ENCODE results near the gene CNTFR. TPM values are rescaled to one million over a fixed set of nuclear protein-coding genes. Genes with fewer than 3 reads are reported as not detected.

Gene CNTFR
- total RNA-seq, 2 experiments from 2014 or later: not detected

DNA sequence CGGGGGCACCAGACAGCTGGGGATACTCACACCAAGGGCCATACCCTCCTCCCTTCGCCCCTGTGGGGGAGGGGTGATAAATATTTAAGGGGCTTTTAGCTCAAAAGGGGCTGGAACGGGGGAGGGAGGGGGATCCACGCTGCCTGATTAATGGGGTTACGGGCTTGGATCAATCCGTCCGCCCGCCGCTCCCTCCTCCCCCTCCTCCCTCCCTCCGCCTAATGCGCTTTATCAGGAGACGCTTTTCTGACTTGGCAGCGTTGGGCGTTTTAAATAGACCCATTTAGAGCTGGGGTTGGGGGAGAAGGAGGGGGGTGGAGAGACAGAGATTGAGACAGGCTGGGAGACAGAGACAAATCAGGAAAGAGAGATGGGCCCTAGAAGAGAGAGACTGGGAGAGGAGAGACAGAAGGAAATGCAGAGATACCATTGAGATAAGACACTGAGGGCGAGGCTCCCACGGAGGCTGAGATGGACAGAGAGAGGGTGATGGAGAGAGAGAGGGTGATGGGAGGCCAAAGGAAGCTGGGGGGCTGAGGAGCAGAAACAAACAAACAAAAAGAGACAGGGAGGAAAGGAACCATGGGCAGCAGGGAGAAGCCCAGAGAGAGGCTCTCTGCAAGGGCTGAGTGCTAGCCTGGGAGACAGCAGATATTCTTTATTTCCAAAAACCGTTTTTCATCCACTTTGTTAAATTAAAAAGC, 10.3 kb downstream of the CNTFR start:
- Mint-ChIP-seq H3K4me3 (no peak overlapping the region), H3K27ac (no peak overlapping the region), H3K4me1 (ENCODE audit: low read depth) (peaks cover 6% of the 10 kb centered on the region), H3K27me3 (peaks cover 49% of the 10 kb centered on the region), H3K9me3 (no peaks in the 10 kb centered on the region), H3K36me3 (ENCODE audit: low read depth) (no peaks in the 10 kb centered on the region)
- ChIA-PET POLR2A (interaction anchor here (0.8 kb wide), 1 partner anchor 204 kb away, joined by 4 read pairs; no protein-coding TSS in a partner anchor), CTCF (interaction anchor here (0.6 to 4.9 kb wide), 7 partner anchors 12 to 187 kb away, joined by 3 to 22 read pairs (median 6); partner anchors contain the start of gene SIGMAR1)
- intact Hi-C loops (cut with micrococcal nuclease): no loop called here
- ATAC-seq (no peak), DNase-seq (no peak)
- TF ChIP-seq, protein P1, sequence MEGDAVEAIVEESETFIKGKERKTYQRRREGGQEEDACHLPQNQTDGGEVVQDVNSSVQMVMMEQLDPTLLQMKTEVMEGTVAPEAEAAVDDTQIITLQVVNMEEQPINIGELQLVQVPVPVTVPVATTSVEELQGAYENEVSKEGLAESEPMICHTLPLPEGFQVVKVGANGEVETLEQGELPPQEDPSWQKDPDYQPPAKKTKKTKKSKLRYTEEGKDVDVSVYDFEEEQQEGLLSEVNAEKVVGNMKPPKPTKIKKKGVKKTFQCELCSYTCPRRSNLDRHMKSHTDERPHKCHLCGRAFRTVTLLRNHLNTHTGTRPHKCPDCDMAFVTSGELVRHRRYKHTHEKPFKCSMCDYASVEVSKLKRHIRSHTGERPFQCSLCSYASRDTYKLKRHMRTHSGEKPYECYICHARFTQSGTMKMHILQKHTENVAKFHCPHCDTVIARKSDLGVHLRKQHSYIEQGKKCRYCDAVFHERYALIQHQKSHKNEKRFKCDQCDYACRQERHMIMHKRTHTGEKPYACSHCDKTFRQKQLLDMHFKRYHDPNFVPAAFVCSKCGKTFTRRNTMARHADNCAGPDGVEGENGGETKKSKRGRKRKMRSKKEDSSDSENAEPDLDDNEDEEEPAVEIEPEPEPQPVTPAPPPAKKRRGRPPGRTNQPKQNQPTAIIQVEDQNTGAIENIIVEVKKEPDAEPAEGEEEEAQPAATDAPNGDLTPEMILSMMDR (IDR thresholded peaks at IDR 0.05): no peak

DNA sequence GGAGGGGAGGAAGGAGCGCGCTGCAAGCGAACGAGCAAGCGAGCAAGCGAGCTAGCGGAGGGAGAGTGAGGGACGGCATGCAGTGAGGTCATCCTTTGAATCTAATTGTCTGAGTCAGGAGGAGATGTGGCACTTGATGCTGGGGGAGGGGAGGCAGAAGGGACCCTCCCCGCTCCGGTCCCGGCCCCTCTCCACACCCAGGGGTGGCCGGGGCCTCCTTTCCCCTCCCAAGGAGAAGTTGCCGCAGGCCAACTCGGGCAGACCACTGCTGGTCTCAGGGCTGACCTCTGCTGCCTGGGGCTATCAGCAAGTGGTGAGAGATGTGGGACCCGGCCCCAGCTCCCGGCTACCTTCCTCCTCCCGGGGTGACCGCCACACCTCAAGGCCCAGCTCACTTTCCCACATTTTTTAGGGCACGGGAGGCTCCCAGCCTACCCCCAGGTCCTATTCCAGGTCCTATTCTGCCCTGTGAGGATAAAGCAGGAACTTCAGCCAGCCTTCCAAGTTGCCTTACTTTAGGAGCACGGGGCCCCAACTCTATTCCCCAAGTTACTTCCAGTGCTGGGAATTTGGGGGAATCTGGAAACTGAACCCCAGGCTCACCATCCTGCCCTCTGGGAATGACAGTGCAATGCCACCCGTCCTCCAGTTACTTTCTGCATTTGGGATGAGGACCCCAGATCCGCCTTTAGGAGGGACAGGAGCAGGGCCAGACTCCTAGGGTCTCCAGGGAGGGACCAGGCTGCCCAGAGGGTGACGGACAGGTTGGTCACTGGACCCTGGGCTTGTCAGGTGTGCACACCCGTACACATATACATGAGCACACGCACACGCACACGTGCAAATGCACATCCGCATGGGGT, 11.1 kb downstream of the CNTFR start:
- peaks cover 6% of the 10 kb centered on the region for H3K4me1 Mint-ChIP-seq (ENCODE audit: low read depth)
- H3K4me3 Mint-ChIP-seq: no peak overlapping the region
- no peaks in the 10 kb centered on the region for H3K36me3 Mint-ChIP-seq (ENCODE audit: low read depth)
- H3K9me3 Mint-ChIP-seq: no peaks in the 10 kb centered on the region
- H3K27ac Mint-ChIP-seq: no peak overlapping the region
- DNase-seq (peak; percentile 30), ATAC-seq (peak; percentile 74)
- CTCF ChIA-PET: interaction anchor here (0.6 to 4.9 kb wide), 8 partner anchors 12 to 186 kb away, joined by 3 to 22 read pairs (median 6); partner anchors contain the start of gene SIGMAR1
- POLR2A ChIA-PET: no interaction called here
- H3K27me3 Mint-ChIP-seq: peaks cover 48% of the 10 kb centered on the region
- intact Hi-C loops (cut with micrococcal nuclease): no loop called here
- TF ChIP-seq, protein P1 (IDR thresholded peaks at IDR 0.05): no peak

DNA sequence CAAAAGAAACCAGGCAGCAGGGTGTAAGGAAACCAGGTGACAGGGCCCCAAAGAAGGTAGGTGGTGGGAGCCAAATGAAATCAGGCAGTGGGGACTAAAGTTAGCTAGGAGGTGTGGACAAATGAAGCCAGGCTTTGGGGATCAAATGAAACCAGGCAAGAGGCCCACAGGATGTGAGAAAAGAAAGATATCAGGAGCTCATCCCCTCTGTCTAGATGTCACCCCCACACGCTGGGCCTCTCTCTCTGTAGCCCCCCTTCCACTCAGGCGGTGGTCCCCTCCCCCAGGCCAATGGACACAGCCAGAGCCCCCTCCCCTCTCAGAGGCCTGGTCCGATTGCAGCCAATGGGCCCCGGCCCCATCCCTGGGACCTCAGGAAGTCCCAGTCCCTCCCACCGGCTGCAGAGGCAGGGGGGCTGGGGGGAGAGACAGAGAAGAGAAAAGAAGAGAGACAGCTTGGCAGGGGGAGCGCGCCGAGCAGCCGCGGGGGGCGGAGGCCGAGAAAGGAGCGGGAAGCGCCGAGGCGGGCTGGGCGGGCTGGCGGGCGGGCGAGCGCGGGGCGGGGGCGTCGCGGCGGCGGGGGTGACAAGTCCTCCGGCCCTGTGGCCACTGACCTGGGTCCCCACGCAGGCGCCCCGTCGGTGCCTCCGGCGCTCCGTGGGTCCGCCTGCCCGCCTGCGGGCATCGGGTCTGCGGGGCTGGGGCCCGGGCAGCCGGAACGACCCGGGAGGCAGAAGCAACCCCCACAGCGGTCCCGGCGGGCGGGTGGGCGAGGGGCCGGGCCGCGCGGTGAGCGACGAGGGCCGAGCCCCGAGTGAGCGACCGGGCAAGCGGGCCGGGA, 11.9 kb downstream of the CNTFR start:
- ATAC-seq (no peak), DNase-seq (no peak)
- Mint-ChIP-seq H3K27ac (no peak overlapping the region), H3K4me1 (ENCODE audit: low read depth) (peaks cover 6% of the 10 kb centered on the region), H3K4me3 (no peak overlapping the region), H3K27me3 (peaks cover 48% of the 10 kb centered on the region), H3K9me3 (no peaks in the 10 kb centered on the region), H3K36me3 (ENCODE audit: low read depth) (no peaks in the 10 kb centered on the region)
- ChIA-PET POLR2A (no interaction called here), CTCF (interaction anchor here (1.4 to 2.1 kb wide), 4 partner anchors 9 to 30 kb away, joined by 4 to 6 read pairs (median 6); no protein-coding TSS in a partner anchor)
- intact Hi-C loops (cut with micrococcal nuclease): no loop called here
- TF ChIP-seq, protein P1 (IDR thresholded peaks at IDR 0.05): no peak

DNA sequence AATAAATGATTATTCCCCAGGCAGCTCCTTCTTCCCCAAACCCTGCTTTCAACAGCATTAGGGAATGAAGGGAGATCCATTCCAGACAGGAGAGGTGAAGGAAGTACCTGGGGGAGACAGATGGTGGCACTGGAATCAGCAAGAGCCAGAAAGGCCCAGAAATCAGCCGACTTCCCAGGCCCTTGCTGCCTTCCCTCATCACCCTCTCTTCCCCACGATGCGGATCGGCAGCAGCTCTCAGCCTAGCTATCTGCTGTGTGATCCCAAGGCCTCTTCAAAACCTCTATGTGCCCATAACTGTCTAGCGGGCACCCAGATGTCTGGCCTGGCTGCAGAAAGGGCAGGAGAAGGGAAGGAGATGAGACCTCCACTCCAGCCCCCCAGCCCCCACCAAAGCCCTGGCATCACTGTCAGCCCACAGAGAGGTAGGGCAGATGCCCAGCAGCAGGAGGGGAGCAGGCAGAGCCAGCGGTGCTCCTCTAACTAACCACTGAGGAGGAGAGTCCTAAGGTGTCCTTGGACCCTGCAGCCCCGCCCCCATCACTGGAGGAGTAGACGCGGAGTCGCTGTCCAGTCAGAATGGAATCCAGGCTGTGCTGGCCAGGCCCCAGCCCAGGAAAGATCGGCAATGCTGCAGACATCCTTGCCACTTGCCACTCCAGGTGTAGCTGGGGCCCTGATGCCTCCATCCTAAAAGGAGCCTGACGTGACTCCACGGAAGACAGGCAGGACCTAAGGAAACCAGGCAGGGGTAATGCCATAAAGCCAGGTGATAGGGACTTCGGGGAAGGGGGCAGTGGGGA, 12.7 kb downstream of the CNTFR start:
- no peaks in the 10 kb centered on the region for H3K36me3 Mint-ChIP-seq (ENCODE audit: low read depth)
- H3K4me1 Mint-ChIP-seq (ENCODE audit: low read depth): peaks cover 6% of the 10 kb centered on the region
- POLR2A ChIA-PET: no interaction called here
- no peaks in the 10 kb centered on the region for H3K9me3 Mint-ChIP-seq
- DNase-seq (no peak), ATAC-seq (no peak)
- H3K27me3 Mint-ChIP-seq: peaks cover 45% of the 10 kb centered on the region
- intact Hi-C loops (cut with micrococcal nuclease): no loop called here
- no peak overlapping the region for H3K4me3 Mint-ChIP-seq
- CTCF ChIA-PET: interaction anchor here (0.9 to 2.1 kb wide), 6 partner anchors 10 to 939 kb away, joined by 3 to 7 read pairs (median 6); no protein-coding TSS in a partner anchor
- H3K27ac Mint-ChIP-seq: no peak overlapping the region
- TF ChIP-seq, protein P1 (IDR thresholded peaks at IDR 0.05): no peak
